OCI-LY1 (cell line): ENCODE results near the gene ARHGAP9.
A peak's percentile ranks its signal among the peaks of the same experiment; 100 is the strongest.

ENCODE experiments used
- H2AFZ ChIP-seq: fragments of 200-600 bp; sonication (generic), shearing (Covaris generic); 2 replicates; pipeline ENCODE4 v1.6.0; 2014; ENCODE audit warnings: antibody characterized with exemption, mild to moderate bottlenecking, low read length
- H3F3A ChIP-seq: fragments of 200-600 bp; sonication (generic), shearing (Covaris generic); 2 replicates; pipeline ENCODE4 v1.6.0; 2014; ENCODE audit warnings: mild to moderate bottlenecking, antibody characterized with exemption, low read length, moderate library complexity; ENCODE audit not compliant: insufficient read depth
- H3K27ac ChIP-seq: fragments of 200-600 bp; sonication (generic); 2 replicates; pipeline ENCODE4 v1.5.1; 2014; ENCODE audit warnings: low read length, mixed run types, mild to moderate bottlenecking, low read depth; ENCODE audit not compliant: poor library complexity, severe bottlenecking
- H3K27me3 ChIP-seq: fragments of 200-600 bp; sonication (generic); 2 replicates; pipeline ENCODE4 v1.6.0; 2014; ENCODE audit warnings: antibody characterized with exemption, mild to moderate bottlenecking, low read length, moderate library complexity; ENCODE audit not compliant: insufficient read depth
- H3K36me3 ChIP-seq: fragments of 200-600 bp; sonication (generic); 2 replicates; pipeline ENCODE4 v1.6.1; 2014; ENCODE audit warnings: mild to moderate bottlenecking, antibody characterized with exemption, low read length, moderate library complexity, mixed read lengths; ENCODE audit not compliant: insufficient read depth
- H3K4me1 ChIP-seq: fragments of 200-600 bp; sonication (generic); 2 replicates; pipeline ENCODE4 v1.5.1; 2014; ENCODE audit warnings: mild to moderate bottlenecking, low read length, moderate library complexity; ENCODE audit not compliant: insufficient read depth, severe bottlenecking
- H3K4me2 ChIP-seq: fragments of 200-600 bp; sonication (generic), shearing (Covaris generic); 2 replicates; pipeline ENCODE4 v1.6.1; 2014; ENCODE audit warnings: low read length
- H3K4me3 ChIP-seq: fragments of 200-600 bp; sonication (generic); 2 replicates; pipeline ENCODE4 v1.5.1; 2014; ENCODE audit warnings: low read length, low read depth, mild to moderate bottlenecking, mixed read lengths; ENCODE audit not compliant: poor library complexity, severe bottlenecking
- H3K79me2 ChIP-seq: fragments of 200-600 bp; shearing (Covaris generic); 2 replicates; pipeline ENCODE4 v1.6.1; 2016; ENCODE audit warnings: mixed run types, low read length, mixed read lengths; ENCODE audit not compliant: insufficient read depth
- H3K9ac ChIP-seq: fragments of 200-600 bp; sonication (generic), shearing (Covaris generic); 2 replicates; pipeline ENCODE4 v1.6.1; 2014; ENCODE audit warnings: mild to moderate bottlenecking, low read length, mixed read lengths
- H3K9me2 ChIP-seq: fragments of 200-600 bp; sonication (generic), shearing (Covaris generic); 2 replicates; pipeline ENCODE4 v1.6.1; 2014; ENCODE audit warnings: low read depth, mild to moderate bottlenecking, low read length, mixed read lengths
- H3K9me3 ChIP-seq: fragments of 200-600 bp; shearing (Covaris generic); 2 replicates; pipeline ENCODE4 v1.6.1; 2014; ENCODE audit warnings: low read length, mixed read lengths
- H4K20me1 ChIP-seq: fragments of 200-600 bp; sonication (generic), shearing (Covaris generic); 2 replicates; pipeline ENCODE4 v1.6.0; 2016; ENCODE audit warnings: mild to moderate bottlenecking, low read length; ENCODE audit not compliant: insufficient read depth
- CTCF ChIP-seq: fragments of 200-600 bp; sonication (generic), shearing (Covaris generic); IDR thresholded peaks from 2 replicates; pipeline ENCODE4 v1.5.1; 2017; ENCODE audit warnings: mild to moderate bottlenecking, antibody characterized with exemption, low read length, moderate library complexity, mixed read lengths
- EZH2 ChIP-seq: fragments of 200-600 bp; sonication (generic), shearing (Covaris generic); IDR thresholded peaks from 2 replicates; pipeline ENCODE4 v1.8.0; 2017; ENCODE audit warnings: borderline replicate concordance, mixed run types, mild to moderate bottlenecking, antibody characterized with exemption, low read length, moderate library complexity, mixed read lengths

Gene ARHGAP9

GRCh38 chr12:57479376-57480115 is at the start of gene ARHGAP9:
ARHGAP9 (minus strand) TSS chr12:57479866; CDS start chr12:57479406, 460 bp downstream.
- Histone ChIP-seq H3K27ac (peak within 1 kb of the TSS; percentile 88), H3K9me3 (no peaks in the 10 kb centered on the region), H3K79me2 (no peaks in the 10 kb centered on the region), H4K20me1 (no peaks in the 10 kb centered on the region), H3K9me2 (no peaks in the 10 kb centered on the region), H3F3A (no peaks in the 10 kb centered on the region), H3K4me1 (peaks cover 51% of the 10 kb centered on the region), H3K4me2 (peak within 1 kb of the TSS; percentile 74), H3K4me3 (peak within 1 kb of the TSS; percentile 57), H3K9ac (peak within 1 kb of the TSS; percentile 65), H2AFZ (no peak within 1 kb of the TSS), H3K36me3 (no peaks in the 10 kb centered on the region), H3K27me3 (no peaks in the 10 kb centered on the region)
- no peak for TF ChIP-seq CTCF
- TF ChIP-seq EZH2: no peak

GRCh38 chr12:57528831-57529555 is 49.3 kb upstream of the ARHGAP9 start:
- no peaks in the 10 kb centered on the region for H3K79me2 ChIP-seq
- no peak overlapping the region for H3K9ac ChIP-seq
- peaks cover 81% of the 10 kb centered on the region for H3K36me3 ChIP-seq
- H3K4me2 ChIP-seq: no peak overlapping the region
- no peak overlapping the region for H3K27ac ChIP-seq
- H4K20me1 ChIP-seq: no peaks in the 10 kb centered on the region
- TF ChIP-seq EZH2 (no peak), CTCF (no peak)
- H3F3A ChIP-seq: no peaks in the 10 kb centered on the region
- no peaks in the 10 kb centered on the region for H3K9me2 ChIP-seq
- peaks cover 12% of the 10 kb centered on the region for H3K4me1 ChIP-seq
- no peak overlapping the region for H3K4me3 ChIP-seq
- H3K27me3 ChIP-seq: no peaks in the 10 kb centered on the region
- H3K9me3 ChIP-seq: no peaks in the 10 kb centered on the region
- H2AFZ ChIP-seq: no peak overlapping the region

- H3K27me3 ChIP-seq: no peaks in the 10 kb centered on the region
- H3K4me2 ChIP-seq: no peak overlapping the region
- H3K4me1 ChIP-seq: peaks cover 19% of the 10 kb centered on the region
- no peak overlapping the region for H3K9ac ChIP-seq
- no peaks in the 10 kb centered on the region for H4K20me1 ChIP-seq
- no peaks in the 10 kb centered on the region for H3K9me3 ChIP-seq
- no peaks in the 10 kb centered on the region for H3K79me2 ChIP-seq
- H2AFZ ChIP-seq: no peak overlapping the region
- peaks cover 76% of the 10 kb centered on the region for H3K36me3 ChIP-seq
- TF ChIP-seq EZH2: no peak
- TF ChIP-seq CTCF: no peak
- no peak overlapping the region for H3K27ac ChIP-seq
- H3F3A ChIP-seq: no peaks in the 10 kb centered on the region
- no peaks in the 10 kb centered on the region for H3K9me2 ChIP-seq
- H3K4me3 ChIP-seq: no peak overlapping the region
Observed at GRCh38 chr12:57528176-57528575, 48.5 kb upstream of the ARHGAP9 start.
